HepG2 (cell line): ENCODE measurements around the gene LMF2. TPM values are rescaled to one million over a fixed set of nuclear protein-coding genes. Genes with fewer than 3 reads are reported as not detected.

ENCODE experiments used
- ATAC-seq: fragments of 200-7000 bp; cut with Tn5 transposase; 3 replicates; pipeline ENCODE4 v1.9.1; 2020; ENCODE audit warnings: mild to moderate bottlenecking, moderate library complexity
- BruUV-seq: library from RNA; stranded (reverse); fragments of 400-500 nt; replicated peaks from 2 replicates; lab custom pipeline; 2021; lab: Mats Ljungman, UMichigan
- CTCF ChIA-PET: fragments of 300-600 bp; formaldehyde crosslinking; extraction: SDS; loops from one replicate; lab custom pipeline; 2021; ENCODE audit warnings: low total read pairs, inconsistent platforms, low intra/inter-chr PET ratio; lab: Yijun Ruan, JAX
- POLR2A ChIA-PET: fragments of 350-600 bp; sonication (Branson Sonifier 250); formaldehyde crosslinking; loops from one replicate; lab custom pipeline; 2020; ENCODE audit warnings: antibody characterized with exemption, inconsistent platforms; lab: Yijun Ruan, JAX
- DNase-seq: peaks from one replicate; pipeline ENCODE4 v3.0.0-alpha.2; 2015; ENCODE audit warnings: low spot score
- FAIRE-seq: peaks from 3 replicates; lab custom pipeline; 2011; peaks lifted over from hg19 to GRCh38; lab: Jason Lieb, UNC
- H2AFZ ChIP-seq: one replicate; pipeline ENCODE4 v1.6.1; 2011; ENCODE audit warnings: low read length, inconsistent platforms
- H3K27ac ChIP-seq: fragments of 300-600 bp; 3 replicates; pipeline ENCODE4 v1.8.0; 2011; ENCODE audit warnings: mixed run types, mild to moderate bottlenecking, mixed read lengths, low read length, inconsistent platforms; ENCODE audit not compliant: insufficient read depth; ENCODE audit errors: extremely low read length
- H3K27me3 ChIP-seq, 2 experiments: fragments of 200-600 bp in 1 of 2; 2 replicates in 1 of 2; 3 replicates in 1 of 2; pipeline versions ENCODE4 v1.6.0 to v1.8.0; 2011; ENCODE audit warnings: low read length in 2 of 2, mild to moderate bottlenecking in 2 of 2, moderate library complexity in 2 of 2, inconsistent platforms in 1 of 2; ENCODE audit not compliant: insufficient read depth in 2 of 2, control insufficient read depth in 1 of 2
- H3K36me3 ChIP-seq, 2 experiments: fragments of 200-600 bp in 1 of 2; replicated peaks in 1 of 2; 2 replicates in 1 of 2; 3 replicates in 1 of 2; pipeline versions ENCODE4 v1.5.1 to v1.8.0; 2011; ENCODE audit warnings: low read length in 2 of 2, inconsistent platforms in 1 of 2; ENCODE audit not compliant: insufficient read depth in 2 of 2, control insufficient read depth in 1 of 2
- H3K4me1 ChIP-seq: 2 replicates; pipeline ENCODE4 v1.5.1; 2012; ENCODE audit warnings: low read length, inconsistent platforms; ENCODE audit not compliant: insufficient read depth
- H3K4me2 ChIP-seq: 2 replicates; pipeline ENCODE4 v1.6.0; 2011; ENCODE audit warnings: low read depth, low read length, inconsistent platforms
- H3K4me3 ChIP-seq, 3 experiments: fragments of 200-600 bp in 1 of 3; sonication (generic), shearing (Covaris generic) in 1 of 3; replicated peaks in 1 of 3; 2 replicates each; pipeline ENCODE4 v1.5.1; 2011 to 2016; ENCODE audit warnings: low read length in 3 of 3, inconsistent platforms in 2 of 3, low read depth in 2 of 3, mild to moderate bottlenecking in 2 of 3, control low read depth in 1 of 3, mixed read lengths in 1 of 3; ENCODE audit not compliant: insufficient read depth in 1 of 3
- H3K79me2 ChIP-seq: one replicate; pipeline ENCODE4 v1.6.1; 2011; ENCODE audit warnings: low read length, inconsistent platforms; ENCODE audit not compliant: insufficient read depth
- H3K9ac ChIP-seq: 2 replicates; pipeline ENCODE4 v1.6.0; 2011; ENCODE audit warnings: mild to moderate bottlenecking, low read depth, low read length, inconsistent platforms; ENCODE audit not compliant: insufficient read depth
- H3K9me3 ChIP-seq: 2 replicates; pipeline ENCODE4 v1.5.1; 2012; ENCODE audit warnings: mild to moderate bottlenecking, low read length
- H4K20me1 ChIP-seq: 2 replicates; pipeline ENCODE4 v1.6.0; 2011; ENCODE audit warnings: inconsistent platforms, mild to moderate bottlenecking, low read length, moderate library complexity; ENCODE audit not compliant: insufficient read depth
- BHLHE40 ChIP-seq: IDR thresholded peaks from 2 replicates; pipeline ENCODE4 v1.6.1; 2011; ENCODE audit warnings: low read length, improper control_type of control experiment
- EHMT2 ChIP-seq: fragments of 200-600 bp; sonication (generic); IDR thresholded peaks from 2 replicates; pipeline ENCODE4 v1.7.0; 2017; ENCODE audit warnings: antibody characterized with exemption, low read depth, low read length, borderline replicate concordance
- FOSL2 ChIP-seq: sonication (generic); formaldehyde crosslinking; IDR thresholded peaks from 2 replicates; pipeline ENCODE4 v1.4.0; 2020; ENCODE audit warnings: missing genetic modification reagents
- HNRNPK ChIP-seq: fragments of 200-400 bp; formaldehyde crosslinking; IDR thresholded peaks from 2 replicates; pipeline ENCODE4 v1.6.1; 2018; ENCODE audit warnings: low read length, low read depth, moderate library complexity, mild to moderate bottlenecking; ENCODE audit not compliant: poor library complexity, severe bottlenecking
- KAT8 ChIP-seq: IDR thresholded peaks from 2 replicates; pipeline ENCODE4 v1.6.1; 2016; ENCODE audit warnings: missing genetic modification reagents, missing compliant biosample characterization
- TBP ChIP-seq: sonication (generic); formaldehyde crosslinking; IDR thresholded peaks from 2 replicates; pipeline ENCODE4 v1.5.0; 2020; ENCODE audit warnings: missing genetic modification reagents
- TGIF2 ChIP-seq: IDR thresholded peaks from 2 replicates; pipeline ENCODE4 v1.6.1; 2016; ENCODE audit warnings: control low read depth, missing compliant biosample characterization
- TMF1 ChIP-seq: sonication (generic); formaldehyde crosslinking; IDR thresholded peaks from 2 replicates; pipeline ENCODE4 v1.8.1; 2022; ENCODE audit warnings: low read depth, missing genetic modification reagents
- ZBTB10 ChIP-seq: sonication (generic); formaldehyde crosslinking; IDR thresholded peaks from 2 replicates; pipeline ENCODE4 v1.4.0; 2020; ENCODE audit warnings: missing genetic modification reagents, borderline replicate concordance
- ZNF124 ChIP-seq: sonication (generic); formaldehyde crosslinking; IDR thresholded peaks from 2 replicates; pipeline ENCODE4 v1.4.0; 2020; ENCODE audit warnings: missing genetic modification reagents
- ZNF180 ChIP-seq: sonication (generic); formaldehyde crosslinking; IDR thresholded peaks from 2 replicates; pipeline ENCODE4 v1.4.0; 2020; ENCODE audit warnings: low read depth, missing genetic modification reagents, borderline replicate concordance
- ZNF768 ChIP-seq: sonication (generic); formaldehyde crosslinking; IDR thresholded peaks from 2 replicates; pipeline ENCODE4 v1.4.0; 2020; ENCODE audit warnings: missing genetic modification reagents
- WGBS: methylation state at CpG from one replicate; pipeline ENCODE4 v1.1.6; 2017; ENCODE audit warnings: low lambda C conversion rate; 5-methylcytosine and 5-hydroxymethylcytosine counted together
- in situ Hi-C: cut with HindIII; loops from 2 replicates; pipeline ENCODE4 v1.10.0; 2017; ENCODE audit warnings: low pct_unique_long_range_greater_than_20kb; ENCODE audit not compliant: extremely low pct_ligation_motif_present
- intact Hi-C: fragments of 100-400 bp; cut with micrococcal nuclease; formaldehyde crosslinking; loops from one replicate; pipeline ENCODE4 v1.10.0; 2022; ENCODE audit not compliant: unreplicated experiment
- polyA plus RNA-seq, 8 experiments: library from polyadenylated mRNA; depleted of rRNA in 3 of 8; stranded (reverse) in 7 of 8; unstranded in 1 of 8; fragments of >200 nt; fragmentation: Illumina TruSeq in 4 of 8; extraction: Trizol in 4 of 8; gene quantifications; 2 replicates each; pipeline versions ENCODE4 v1.2.1 to v1.2.3, GENCODE V29; 2011 to 2016; ENCODE audit warnings: low read depth in 4 of 8, missing spikeins in 1 of 8, mixed read lengths in 1 of 8; ENCODE audit not compliant: insufficient read depth in 1 of 8
- total RNA-seq, 5 experiments: library from RNA; depleted of rRNA; stranded (reverse); fragments of >200 nt; fragmentation: Illumina TruSeq; extraction: Trizol; gene quantifications; 2 replicates each; pipeline ENCODE4 v1.2.3, GENCODE V29; 2016; ENCODE audit warnings: low read depth in 1 of 5
- TF ChIP-seq, protein P1 (sequence below): sonication (generic); formaldehyde crosslinking; IDR thresholded peaks from 2 replicates; pipeline ENCODE4 v1.5.1; 2020; ENCODE audit warnings: mild to moderate bottlenecking, missing genetic modification reagents, moderate library complexity
- TF ChIP-seq, protein P2 (sequence below): sonication (generic); formaldehyde crosslinking; IDR thresholded peaks from 2 replicates; pipeline ENCODE4 v1.5.0; 2020; ENCODE audit warnings: missing genetic modification reagents

LMF2 gene
- total and polyA plus RNA-seq, 2 of the 13 experiments (the other 11 are each of a cell fraction or from before 2014, with no cell fraction given): 23.3 to 30.6 TPM

GRCh38 chr22:50547263-50547985, 39.9 kb upstream of the LMF2 start:
- intact Hi-C loops: no loop called here
- no peaks in the 10 kb centered on the region for H4K20me1 ChIP-seq
- ATAC-seq (peak; percentile 12), FAIRE-seq (no peak), DNase-seq (no peak)
- in situ Hi-C loops: no loop called here
- H3K27ac ChIP-seq: no peak overlapping the region
- no peaks in the 10 kb centered on the region for H3K9me3 ChIP-seq
- H3K4me1 ChIP-seq: peaks cover 22% of the 10 kb centered on the region
- ChIA-PET CTCF (no interaction called here), POLR2A (interaction anchor here (0.9 to 4.2 kb wide), 7 partner anchors 8 to 40 kb away, joined by 3 to 34 read pairs (median 4); partner anchors contain the start of genes LMF2, NCAPH2, SCO2 and SYCE3)
- no peaks in the 10 kb centered on the region for H3K36me3 ChIP-seq
- no peak overlapping the region for H3K9ac ChIP-seq
- H3K79me2 ChIP-seq: no peaks in the 10 kb centered on the region
- no peak overlapping the region for H2AFZ ChIP-seq
- peak overlapping the region; percentile 36; the same call in 1 of the 2 replicates for H3K4me2 ChIP-seq
- no TSS peak for BruUV-seq
- peak overlapping the region in 2 of 3 experiments; percentile 16 to 48; a peak in 2 of 6 replicates for H3K4me3 ChIP-seq
- H3K27me3 ChIP-seq: peaks cover 3 to 30% of the 10 kb centered on the region in 2 experiments
- WGBS: 33% methylated on average over 9 of the region's 35 CpGs
- TF ChIP-seq KAT8 (CRISPR knock-in tag) (no peak), ZNF768 (CRISPR knock-in tag) (no peak), ZBTB10 (no peak), TMF1 (CRISPR knock-in tag) (no peak), ZNF180 (CRISPR knock-in tag) (no peak), ZNF124 (CRISPR knock-in tag) (no peak), EHMT2 (no peak), TBP (CRISPR knock-in tag) (no peak), BHLHE40 (no peak), HNRNPK (peak; percentile 42), TGIF2 (CRISPR knock-in tag) (no peak), FOSL2 (CRISPR knock-in tag) (no peak)
- TF ChIP-seq, protein P1, sequence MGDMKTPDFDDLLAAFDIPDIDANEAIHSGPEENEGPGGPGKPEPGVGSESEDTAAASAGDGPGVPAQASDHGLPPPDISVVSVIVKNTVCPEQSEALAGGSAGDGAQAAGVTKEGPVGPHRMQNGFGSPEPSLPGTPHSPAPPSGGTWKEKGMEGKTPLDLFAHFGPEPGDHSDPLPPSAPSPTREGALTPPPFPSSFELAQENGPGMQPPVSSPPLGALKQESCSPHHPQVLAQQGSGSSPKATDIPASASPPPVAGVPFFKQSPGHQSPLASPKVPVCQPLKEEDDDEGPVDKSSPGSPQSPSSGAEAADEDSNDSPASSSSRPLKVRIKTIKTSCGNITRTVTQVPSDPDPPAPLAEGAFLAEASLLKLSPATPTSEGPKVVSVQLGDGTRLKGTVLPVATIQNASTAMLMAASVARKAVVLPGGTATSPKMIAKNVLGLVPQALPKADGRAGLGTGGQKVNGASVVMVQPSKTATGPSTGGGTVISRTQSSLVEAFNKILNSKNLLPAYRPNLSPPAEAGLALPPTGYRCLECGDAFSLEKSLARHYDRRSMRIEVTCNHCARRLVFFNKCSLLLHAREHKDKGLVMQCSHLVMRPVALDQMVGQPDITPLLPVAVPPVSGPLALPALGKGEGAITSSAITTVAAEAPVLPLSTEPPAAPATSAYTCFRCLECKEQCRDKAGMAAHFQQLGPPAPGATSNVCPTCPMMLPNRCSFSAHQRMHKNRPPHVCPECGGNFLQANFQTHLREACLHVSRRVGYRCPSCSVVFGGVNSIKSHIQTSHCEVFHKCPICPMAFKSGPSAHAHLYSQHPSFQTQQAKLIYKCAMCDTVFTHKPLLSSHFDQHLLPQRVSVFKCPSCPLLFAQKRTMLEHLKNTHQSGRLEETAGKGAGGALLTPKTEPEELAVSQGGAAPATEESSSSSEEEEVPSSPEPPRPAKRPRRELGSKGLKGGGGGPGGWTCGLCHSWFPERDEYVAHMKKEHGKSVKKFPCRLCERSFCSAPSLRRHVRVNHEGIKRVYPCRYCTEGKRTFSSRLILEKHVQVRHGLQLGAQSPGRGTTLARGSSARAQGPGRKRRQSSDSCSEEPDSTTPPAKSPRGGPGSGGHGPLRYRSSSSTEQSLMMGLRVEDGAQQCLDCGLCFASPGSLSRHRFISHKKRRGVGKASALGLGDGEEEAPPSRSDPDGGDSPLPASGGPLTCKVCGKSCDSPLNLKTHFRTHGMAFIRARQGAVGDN (CRISPR knock-in tag): peak; percentile 16; the same call in 1 of the 2 replicates
- TF ChIP-seq, protein P2, sequence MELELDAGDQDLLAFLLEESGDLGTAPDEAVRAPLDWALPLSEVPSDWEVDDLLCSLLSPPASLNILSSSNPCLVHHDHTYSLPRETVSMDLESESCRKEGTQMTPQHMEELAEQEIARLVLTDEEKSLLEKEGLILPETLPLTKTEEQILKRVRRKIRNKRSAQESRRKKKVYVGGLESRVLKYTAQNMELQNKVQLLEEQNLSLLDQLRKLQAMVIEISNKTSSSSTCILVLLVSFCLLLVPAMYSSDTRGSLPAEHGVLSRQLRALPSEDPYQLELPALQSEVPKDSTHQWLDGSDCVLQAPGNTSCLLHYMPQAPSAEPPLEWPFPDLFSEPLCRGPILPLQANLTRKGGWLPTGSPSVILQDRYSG (CRISPR knock-in tag): no peak
